GM19328 (cell line): ENCODE data around the gene RPA3.
"Not testable (repeated sequence)": the region's sequence is repeated elsewhere in the genome, so short reads cannot be mapped to it uniquely, and the experiment has no call there.

Source experiments
- ATAC-seq: cut with Tn5 transposase; IDR thresholded peaks from one replicate; pipeline ENCODE4 v1.9.1; 2021; ENCODE audit warnings: mild to moderate bottlenecking, moderate library complexity; ENCODE audit not compliant: unreplicated experiment

Gene RPA3

DNA sequence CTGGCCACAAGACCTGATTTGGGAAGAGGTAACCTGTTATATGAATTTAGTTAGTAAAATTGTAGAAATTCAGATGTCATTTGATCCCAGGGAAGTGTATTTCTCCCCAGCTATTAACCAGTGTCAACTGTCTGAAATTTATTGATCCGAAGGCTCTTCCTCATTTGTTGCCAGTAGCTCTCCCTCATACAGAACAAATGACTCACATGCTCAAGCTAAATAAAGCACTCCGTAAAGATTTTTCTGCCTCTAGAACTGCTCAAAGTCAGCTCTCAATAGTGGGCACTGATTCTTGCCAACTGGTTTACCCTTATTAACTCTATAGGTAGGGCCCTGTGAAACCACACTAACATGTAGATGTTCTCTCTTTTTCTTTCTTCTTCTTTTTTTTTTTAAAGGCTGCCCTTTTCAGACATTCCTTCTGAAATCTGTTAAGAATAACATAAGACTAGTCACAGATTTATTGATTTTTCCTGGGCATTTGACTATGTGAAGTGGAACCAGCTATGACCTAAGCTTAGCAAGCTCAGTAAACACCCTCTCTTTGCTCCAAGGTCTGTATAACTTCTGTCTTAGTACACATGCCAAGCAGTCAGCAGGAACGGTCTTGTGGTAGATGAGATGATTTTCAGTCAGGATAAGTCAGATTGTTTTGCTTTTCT, 21.8 kb downstream of the RPA3 start:
- no peak for ATAC-seq

DNA sequence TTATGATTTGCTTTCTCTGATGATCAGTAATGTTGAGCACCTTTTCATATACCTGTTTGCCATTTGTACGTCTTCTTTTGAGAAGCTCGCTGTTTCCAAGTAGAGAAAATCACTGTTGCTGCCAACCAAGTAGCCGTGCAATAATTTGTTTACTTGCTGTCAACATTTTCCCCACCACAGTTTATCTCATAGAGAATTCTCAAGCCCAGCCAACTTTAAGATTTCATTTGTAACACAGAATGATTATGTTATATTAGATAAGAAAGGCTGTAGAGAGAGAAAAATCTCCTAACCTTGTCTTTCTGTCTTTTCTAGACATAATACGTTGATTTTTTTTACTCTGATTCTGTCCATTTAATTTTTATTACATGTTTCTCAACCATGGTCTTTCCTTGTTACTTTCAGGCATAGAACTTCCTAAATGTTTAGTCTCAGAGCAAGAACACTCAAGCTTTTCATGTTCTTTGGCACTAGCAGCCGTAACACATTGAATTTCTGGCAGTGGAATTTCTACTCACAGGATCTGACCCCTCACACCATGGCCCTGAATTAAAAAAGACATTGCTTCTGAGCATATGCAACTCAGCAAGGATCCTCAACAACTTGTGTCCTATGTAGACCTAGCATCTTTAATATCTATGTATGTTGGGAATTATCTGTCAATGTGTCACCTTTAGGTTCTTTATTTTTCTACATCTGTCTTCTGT, 23.1 kb downstream of the RPA3 start:
- no peak for ATAC-seq

DNA sequence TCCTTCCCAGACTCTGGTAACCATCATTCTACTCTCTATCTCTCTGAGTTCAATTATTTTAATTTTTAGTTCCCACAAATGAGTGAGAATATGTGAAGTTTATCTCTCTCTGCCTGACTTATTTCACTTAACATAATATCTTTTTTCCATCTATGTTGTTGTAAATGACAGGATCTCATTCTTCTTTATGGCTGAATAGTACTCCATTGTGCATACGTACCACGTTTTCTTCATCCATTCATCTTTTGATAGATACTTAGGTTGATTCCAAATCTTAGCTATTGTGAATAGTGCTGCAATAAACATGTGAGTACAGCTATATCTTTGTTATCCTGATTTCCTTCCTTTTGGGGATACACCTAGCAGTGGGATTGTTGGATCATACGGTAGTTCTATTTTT, 23.9 kb downstream of the RPA3 start:
- no peak for ATAC-seq

DNA sequence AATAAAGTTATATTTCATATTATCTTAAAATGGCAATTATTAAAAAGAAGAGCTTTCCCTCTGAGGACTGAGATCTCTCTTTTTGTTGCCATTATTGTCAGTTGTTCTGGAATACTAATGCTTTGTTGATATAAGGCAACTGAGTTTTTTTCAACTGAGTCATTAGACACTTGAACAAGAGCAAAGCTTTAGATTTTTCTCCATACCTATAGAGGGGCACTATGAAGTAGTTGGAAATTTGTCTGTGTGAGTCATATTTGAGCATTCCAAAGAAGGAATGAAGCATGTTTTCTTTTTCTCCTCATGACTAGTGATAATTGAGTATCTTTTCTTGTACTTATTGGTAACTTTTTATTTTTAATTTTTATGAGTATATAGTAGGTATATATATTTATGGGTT, 24.5 kb downstream of the RPA3 start:
- ATAC-seq: no peak

DNA sequence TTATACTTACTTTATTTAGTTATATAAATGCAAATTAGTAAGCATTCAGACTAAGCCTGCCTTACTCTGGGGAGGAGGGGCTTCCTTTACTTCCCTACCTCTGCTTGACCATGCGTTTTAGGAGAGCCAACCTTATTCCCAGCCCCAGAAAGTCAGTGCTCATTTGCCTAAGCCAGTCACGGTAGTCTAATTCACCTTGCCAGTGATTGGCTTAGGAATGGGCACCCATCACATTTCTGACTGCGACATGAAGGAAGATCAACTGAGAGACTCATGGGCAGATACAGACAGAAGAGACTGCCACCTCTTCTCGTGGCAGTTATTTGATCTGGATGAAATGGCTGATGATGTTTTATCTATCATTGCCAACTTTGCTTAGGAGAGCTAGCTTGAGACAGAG, 29.5 kb downstream of the RPA3 start:
- no peak for ATAC-seq

DNA sequence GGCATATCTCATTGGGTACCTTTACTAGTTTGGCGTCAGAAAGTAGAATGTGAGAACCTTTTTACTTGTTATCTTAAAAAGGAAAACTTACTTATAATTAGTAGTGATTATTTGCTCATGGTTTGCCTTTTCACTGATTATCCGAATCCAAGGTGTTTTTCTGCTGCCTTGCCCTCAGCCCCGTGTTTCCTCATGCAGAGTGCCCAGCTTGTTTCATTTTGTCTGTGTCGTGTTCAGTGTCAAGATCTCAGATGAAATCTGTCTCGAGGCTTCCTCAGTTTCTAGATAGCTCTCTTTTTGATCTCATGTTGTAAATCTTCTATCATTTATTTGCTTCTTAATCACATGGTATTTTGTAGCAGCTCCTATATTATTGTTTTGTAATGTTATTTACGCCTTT, 30.1 kb downstream of the RPA3 start:
- no peak for ATAC-seq

DNA sequence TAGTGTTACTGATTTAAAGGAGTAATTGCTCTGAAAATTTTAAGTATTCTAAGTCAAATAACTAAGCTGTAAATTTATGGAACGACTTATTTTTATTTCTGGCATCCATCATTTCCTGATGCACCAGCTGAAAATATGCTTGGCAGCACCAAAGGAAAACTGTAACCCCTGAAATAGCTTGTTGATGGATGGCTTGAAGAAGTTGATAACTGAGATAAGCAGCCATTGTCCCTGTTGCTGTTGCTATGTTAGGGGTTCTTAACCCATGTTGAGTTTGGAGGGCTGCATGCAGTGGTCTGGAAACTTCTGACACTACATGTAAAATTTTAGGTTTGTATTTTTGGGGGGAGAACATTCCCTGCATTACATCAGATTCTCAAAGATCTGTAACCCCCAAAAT, 30.6 kb downstream of the RPA3 start:
- no peak for ATAC-seq

DNA sequence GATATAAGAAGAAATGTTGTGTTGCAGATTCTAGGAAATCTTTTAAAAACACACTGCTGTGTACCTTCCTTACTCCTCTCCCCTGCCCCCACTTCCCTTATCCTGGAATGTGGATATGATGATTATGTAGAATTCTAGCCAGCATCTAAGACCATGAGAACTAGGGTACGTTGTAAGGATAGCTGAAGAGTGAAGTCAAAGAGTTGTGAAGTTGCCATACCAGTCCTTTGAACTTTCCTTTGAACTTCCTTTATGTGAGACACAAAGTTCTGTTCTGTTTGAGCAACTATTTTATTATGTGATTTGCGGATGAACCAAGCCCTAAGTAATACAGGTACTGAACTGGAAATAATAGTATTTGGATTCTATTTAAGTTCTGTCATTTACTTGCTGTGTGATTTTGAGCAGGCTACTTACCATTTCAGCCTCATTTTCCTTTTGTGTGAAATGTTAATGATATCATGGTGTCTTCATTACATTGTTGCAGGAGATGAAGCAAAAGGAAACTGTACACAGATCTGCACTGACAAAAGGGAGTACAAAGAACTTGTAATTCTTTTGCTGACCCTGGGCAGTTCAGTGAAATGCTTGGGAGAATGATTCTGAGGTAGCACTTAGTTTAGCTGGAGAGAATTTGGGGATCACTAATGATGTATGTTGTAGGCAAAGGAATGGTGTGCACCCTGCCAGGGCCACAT, 31.4 kb downstream of the RPA3 start:
- ATAC-seq: no peak

DNA sequence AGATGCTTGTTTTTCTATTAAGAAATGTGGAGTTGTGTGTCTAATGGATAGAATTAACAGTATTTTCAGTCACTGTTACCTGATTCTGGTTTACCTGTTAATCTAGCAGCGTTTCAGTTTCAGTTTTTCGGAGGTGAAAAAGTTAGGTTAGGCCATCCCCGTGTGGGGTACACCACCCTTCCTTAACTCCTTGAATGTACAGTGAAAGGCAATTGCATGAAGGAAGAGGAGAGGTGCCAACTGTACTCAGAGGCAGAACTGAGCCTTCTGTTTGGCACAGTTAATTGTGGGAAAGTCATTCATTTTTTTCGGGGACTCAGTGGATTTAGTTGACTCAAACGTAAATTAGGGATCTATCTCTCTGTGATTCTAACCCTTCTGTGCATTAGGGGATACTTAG, 35.5 kb downstream of the RPA3 start:
- no peak for ATAC-seq

DNA sequence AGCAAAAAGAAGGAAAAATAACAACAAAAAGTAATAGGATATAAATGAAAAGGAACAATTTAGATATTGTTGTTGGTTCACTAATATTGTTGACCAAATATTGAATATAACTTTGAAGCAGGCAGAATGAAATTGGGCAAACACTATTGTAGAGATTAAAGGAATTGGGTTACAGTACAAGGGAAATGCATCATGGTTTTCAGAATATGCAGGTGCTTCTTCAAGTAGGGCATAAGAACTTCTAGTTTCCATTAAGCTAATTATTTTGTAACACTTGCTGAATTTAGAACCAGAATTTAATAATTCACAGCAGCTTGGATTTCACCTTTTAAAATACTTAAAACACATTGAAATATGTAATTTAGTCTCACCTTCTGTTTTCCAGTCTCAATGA, 36.5 kb downstream of the RPA3 start:
- ATAC-seq: no peak

DNA sequence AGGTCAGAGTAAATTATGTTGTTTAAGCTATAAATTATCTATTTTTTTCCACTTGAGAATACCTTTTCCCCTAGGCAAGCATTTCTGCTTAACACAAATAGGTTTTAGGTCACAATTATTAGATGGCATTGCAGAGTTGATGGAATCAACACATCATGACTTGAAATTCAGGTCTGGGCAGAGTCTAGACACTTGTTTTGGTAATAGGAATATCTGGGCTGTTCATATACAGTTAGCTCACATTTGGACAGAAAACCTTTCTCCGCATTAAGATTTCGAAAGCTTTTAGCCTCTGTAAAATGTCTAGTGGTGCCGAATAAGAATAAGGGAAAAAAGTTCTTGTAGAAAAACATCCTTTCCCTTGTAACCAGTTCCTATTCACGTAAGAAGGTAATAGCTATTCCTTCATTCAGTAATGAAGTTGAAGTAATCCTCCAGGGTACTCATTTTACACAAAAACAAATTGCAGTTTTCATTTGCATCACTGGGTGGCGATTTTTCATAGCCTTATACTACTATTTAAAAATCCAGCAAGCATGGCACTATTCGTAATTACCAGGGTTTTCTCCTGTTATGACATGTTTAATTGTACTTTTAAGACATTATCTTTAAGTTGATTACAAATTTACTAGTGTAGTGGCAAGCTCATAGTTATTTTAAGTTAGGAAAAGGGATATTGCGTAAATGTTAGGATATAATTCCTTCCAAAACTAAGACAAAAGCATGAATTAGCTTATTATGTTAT, 37.0 kb downstream of the RPA3 start:
- peak; percentile 64 for ATAC-seq

DNA sequence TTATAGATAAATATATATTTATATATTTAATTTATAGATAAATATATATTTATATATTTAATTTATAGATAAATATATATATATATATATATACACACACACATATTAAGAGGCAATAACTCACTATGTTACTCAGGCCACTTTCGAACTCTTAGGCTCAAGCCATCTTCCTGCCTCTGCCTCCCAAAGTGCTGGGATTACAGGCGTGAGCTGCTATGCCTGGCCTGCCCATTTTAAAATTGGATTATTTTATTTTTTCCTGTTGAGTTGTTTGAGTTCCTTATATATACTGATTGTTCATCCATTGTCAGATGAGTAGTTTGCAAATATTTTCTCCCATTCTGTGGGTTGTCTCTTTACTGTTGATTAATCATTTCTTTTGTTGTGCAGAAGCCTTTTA, 38.8 kb downstream of the RPA3 start:
- ATAC-seq: not testable (repeated sequence)

DNA sequence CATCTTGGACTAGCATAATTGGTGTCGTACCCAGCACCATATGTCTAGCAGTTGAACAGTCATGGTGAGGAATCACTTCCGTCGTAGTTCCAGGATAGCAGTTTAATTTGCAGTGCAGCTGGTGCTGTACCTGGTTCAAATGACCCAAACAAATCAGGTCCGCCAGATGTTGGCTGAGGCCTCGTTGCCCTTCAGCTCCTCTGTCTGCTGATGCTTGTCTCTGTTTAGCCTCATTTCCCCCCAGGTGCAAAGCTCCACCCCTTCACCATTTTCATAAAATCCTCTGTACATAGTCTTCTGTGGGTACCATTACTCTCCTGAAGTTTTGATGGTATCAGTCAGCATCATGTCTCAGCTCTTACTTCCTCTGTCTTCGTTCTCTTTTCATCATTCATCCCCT, 42.7 kb downstream of the RPA3 start:
- no peak for ATAC-seq

DNA sequence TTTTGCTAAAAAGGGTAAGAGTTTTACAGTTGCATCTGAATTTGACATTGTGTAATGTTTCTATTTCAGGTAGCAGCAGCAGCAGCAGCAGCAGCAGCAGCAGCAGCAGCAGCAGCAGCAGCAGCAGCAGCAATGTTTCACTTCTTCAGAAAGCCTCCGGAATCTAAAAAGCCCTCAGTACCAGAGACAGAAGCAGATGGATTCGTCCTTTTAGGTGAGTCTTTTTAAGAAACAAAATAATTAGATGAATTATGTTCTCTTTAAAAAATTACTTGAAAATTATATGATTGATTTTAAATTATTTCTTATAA, 45.2 kb downstream of the RPA3 start:
- no peak for ATAC-seq

DNA sequence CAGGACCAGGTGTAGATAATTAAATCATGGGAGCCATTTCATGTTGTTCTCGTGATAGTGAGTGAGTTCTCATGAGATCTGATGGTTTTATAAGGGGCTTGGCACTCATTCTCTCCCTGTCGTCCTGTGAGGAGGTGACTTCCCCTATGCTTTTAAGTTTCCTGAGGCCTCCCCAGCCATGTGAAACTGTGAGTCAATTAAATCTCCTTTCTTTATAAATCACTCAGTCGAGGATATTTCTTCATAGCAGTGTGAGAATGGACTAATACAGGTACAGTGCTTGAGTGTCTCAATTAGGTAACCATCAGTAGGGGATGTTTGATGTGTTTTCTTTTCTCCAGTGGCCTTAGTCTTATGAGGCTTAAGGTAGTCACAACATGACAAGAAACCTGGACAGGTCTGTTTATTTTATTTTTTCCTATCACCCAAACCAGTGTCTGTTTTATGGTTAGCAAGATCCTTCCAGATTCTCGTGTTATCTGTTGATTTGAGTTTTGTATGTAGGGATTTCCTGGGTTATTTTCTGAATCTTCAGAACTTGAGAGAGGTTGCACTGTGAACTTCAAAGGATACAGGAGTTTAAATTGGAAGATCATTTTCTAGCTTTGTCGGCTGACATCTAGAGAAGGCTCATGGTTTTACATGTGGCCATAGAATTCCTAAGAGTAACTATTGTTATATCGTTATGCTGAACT, 45.7 kb downstream of the RPA3 start:
- no peak for ATAC-seq

DNA sequence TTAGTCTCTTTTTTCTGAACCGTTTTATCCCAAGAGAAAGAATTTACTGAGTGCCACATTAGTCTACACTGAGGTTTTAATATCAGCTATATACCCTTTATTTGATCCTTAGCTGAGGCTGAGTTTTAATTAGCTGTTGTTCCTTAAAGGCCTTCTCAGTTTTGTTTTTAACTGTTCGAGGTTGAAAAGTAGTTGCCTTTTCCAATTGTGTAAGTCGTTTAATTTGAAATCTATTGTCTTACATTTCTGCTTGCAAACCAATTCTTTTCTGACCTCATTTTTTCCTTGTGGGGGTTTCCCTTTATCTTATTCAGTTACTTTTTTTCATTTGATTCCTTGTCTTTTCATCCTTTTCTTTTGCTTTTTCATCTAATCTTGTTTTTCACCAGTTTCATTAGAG, 47.0 kb downstream of the RPA3 start:
- ATAC-seq: no peak

DNA sequence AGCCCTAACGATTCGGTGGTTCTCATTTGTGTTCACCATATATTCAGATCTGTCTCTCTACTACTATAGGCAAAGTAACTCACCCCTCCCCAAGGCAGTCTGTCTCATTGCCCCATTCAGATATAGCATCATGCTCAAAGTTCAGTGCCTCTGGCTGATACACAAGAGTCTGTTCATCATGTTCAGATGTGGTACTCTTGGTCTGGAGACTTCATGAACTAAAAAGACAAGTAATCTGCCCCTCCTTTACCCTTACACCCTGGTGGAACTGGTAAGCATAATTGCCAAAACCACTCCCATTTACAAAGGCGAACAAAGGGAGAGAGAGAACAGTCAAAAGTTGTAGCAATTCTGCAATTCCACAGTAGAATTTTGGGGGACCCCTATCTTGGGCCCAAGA, 47.9 kb downstream of the RPA3 start:
- no peak for ATAC-seq

DNA sequence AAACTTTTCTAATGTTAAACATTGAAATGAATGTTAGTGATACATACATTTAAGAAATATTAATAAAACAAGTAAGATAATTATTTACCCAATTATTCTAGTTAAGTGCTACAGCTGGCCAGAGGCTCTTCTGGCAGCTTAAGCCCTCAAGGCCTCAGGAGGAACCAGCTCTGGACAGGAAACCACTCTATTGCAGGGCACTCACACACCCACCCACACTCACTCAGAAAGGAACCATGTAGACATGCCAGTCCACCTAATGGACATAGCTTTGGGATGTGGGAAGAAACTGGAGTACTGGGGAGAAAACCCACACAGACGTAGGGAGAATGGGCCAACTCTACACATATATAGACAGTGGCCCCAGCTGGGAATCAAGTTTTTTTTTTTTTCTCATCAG, 49.7 kb downstream of the RPA3 start:
- ATAC-seq: no peak

DNA sequence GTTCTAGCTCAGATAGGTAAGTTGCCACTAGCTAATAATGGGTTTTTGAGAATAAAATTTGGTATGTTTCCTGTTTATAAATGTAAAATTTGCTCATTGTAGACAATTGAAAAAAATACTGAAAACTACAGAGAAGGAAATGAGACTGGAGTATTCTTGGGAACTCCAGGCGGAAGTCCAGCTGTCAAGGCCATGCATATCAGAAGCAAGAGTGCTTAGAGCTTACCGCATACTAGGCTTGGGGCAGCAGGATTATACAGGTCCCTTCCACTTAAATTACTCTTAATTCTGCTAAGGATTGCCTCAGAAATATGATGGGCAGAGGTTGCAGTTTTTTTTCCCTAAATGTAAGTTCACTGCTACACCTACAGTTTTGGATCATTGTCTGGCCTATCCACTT, 51.2 kb downstream of the RPA3 start:
- no peak for ATAC-seq

DNA sequence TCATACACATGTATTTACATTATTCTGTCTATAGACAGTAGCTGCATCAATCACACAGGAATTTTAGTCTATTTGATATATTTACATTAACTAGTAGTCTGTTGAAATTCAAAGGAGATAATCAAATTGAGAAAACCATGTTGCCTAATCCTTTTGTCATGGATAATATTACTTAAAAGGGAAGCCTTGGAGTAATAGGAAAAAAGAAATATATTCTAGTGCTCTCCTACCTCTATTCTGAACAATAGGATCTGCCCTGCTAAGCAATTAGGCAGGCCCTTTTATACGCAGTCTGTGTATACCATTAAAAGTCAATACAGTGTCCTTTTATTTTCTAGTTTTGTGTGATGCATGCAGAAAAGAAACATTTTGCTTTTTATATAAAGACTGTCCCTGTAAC, 53.4 kb downstream of the RPA3 start:
- ATAC-seq: no peak

DNA sequence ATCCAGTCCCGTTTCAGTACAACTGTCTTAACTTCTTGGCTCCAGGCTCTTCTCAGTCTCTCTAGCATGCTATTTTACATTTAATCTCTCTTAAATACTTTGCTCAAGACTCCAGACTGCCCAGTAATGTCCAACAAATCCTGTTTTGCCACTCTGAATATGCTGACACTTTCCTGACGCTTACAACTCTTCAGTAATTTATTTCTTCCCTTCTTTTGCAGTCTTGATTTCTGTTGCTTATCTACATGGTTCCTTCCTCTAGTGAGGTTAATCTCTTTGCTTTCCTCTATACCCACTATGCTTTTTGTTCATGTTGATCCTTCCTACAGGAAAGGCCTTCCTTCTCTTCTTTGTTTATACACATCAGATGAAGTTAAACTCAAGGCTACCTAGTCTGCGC, 54.1 kb downstream of the RPA3 start:
- no peak for ATAC-seq
